Gastroesophageal sphincter (tissue), 4 donors: ENCODE measurements around the gene SOHLH1. TPM values are rescaled to one million over a fixed set of nuclear protein-coding genes. Genes with fewer than 3 reads are reported as not detected.
"Not testable (repeated sequence)": the region's sequence is repeated elsewhere in the genome, so short reads cannot be mapped to it uniquely, and the experiment has no call there.

Experiments
- ATAC-seq: fragments of 150-250 bp; one replicate; pipeline ENCODE4 v1.9.1; 2016; ENCODE audit warnings: mild to moderate bottlenecking, moderate library complexity
- H3K27ac ChIP-seq, 4 donors: fragments of 200-600 bp; sonication (generic) in 3 of 4; 1 replicate in 3 of 4; 2 replicates in 1 of 4; pipeline ENCODE4 v1.5.1; 2016 to 2019
- H3K27me3 ChIP-seq: fragments of 200-600 bp; sonication (generic); one replicate; pipeline ENCODE4 v1.5.1; 2019
- H3K36me3 ChIP-seq, 2 donors: fragments of 200-600 bp; sonication (generic); one replicate each; pipeline ENCODE4 v1.5.1; 2019; ENCODE audit warnings: control low read depth in 1 of 2
- H3K4me1 ChIP-seq, 3 donors: fragments of 200-600 bp; sonication (generic); 1 replicate in 2 of 3; 2 replicates in 1 of 3; pipeline ENCODE4 v1.5.1; 2016 to 2019; ENCODE audit warnings: control low read depth in 2 of 3
- H3K4me3 ChIP-seq, 2 donors: fragments of 200-600 bp; sonication (generic); one replicate each; pipeline ENCODE4 v1.5.1; 2019; ENCODE audit warnings: mild to moderate bottlenecking in 1 of 2, moderate library complexity in 1 of 2
- H3K9me3 ChIP-seq, 3 donors: fragments of 200-600 bp; sonication (generic); one replicate each; pipeline ENCODE4 v1.5.1; 2017 to 2019; ENCODE audit warnings: control low read depth in 2 of 3
- CTCF ChIP-seq, 4 experiments: fragments of 200-600 bp in 2 of 4; fragments of 450-650 bp in 2 of 4; sonication (generic) in 1 of 4; IDR thresholded peaks; one replicate each; pipeline ENCODE4 v1.5.1; 2017 to 2019; ENCODE audit warnings: antibody characterized with exemption in 4 of 4, mild to moderate bottlenecking in 2 of 4, moderate library complexity in 2 of 4
- EP300 ChIP-seq: sonication (generic); formaldehyde crosslinking; IDR thresholded peaks from one replicate; pipeline ENCODE4 v1.6.1; 2017; ENCODE audit warnings: antibody characterized with exemption, mild to moderate bottlenecking
- POLR2A ChIP-seq, 2 donors: fragments of 450-650 bp; IDR thresholded peaks; one replicate each; pipeline ENCODE4 v1.6.1; 2017; ENCODE audit warnings: antibody characterized with exemption in 2 of 2, mild to moderate bottlenecking in 2 of 2, moderate library complexity in 1 of 2
- POLR2AphosphoS5 ChIP-seq: sonication (generic); formaldehyde crosslinking; IDR thresholded peaks from one replicate; pipeline ENCODE4 v1.6.1; 2017; ENCODE audit warnings: antibody characterized with exemption
- WGBS, 2 donors: methylation state at CpG; one replicate each; pipeline ENCODE4 v1.1.5; 2018; ENCODE audit warnings: low coverage in 1 of 2; 5-methylcytosine and 5-hydroxymethylcytosine counted together
- total RNA-seq, 4 donors: library from RNA; depleted of rRNA; stranded (reverse); fragments of >200 nt; gene quantifications; one replicate each; pipeline ENCODE4 v1.1.0, GENCODE V29; 2016

The SOHLH1 gene
- total RNA-seq, 4 donors from 2014 or later = not detected

DNA sequence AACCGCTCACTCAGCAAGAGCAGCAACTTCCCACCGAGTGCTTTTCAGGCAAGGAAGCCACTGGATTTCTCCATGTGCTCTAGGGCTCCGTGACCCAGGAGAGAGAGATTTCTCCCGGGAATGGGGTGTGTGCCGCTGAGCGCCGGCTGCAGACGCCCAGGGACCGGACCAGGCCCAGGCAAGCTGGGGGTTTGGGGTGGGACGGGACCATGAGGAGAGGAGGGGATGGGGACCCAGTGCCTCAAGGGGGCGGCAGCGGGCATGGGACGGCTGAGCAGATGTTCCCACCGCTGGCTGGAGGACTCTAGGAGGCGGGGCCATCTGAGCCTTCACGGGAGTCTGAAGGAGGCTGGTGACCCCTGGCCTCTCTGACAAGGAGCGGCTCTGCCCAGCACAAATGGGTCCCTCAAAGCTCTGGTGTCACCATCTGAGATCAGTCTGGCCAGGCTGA is 27.7 kb downstream of the SOHLH1 start:
- no peaks in the 10 kb centered on the region for H3K9me3 ChIP-seq
- no peaks in the 10 kb centered on the region for H3K36me3 ChIP-seq
- H3K27me3 ChIP-seq = peaks cover 53% of the 10 kb centered on the region
- WGBS, 2 donors = no CpG with 5 or more reads among the region's 17 CpGs
- no peak overlapping the region for H3K27ac ChIP-seq
- TF ChIP-seq POLR2AphosphoS5 = no peak
- TF ChIP-seq EP300 = no peak
- TF ChIP-seq CTCF (IDR thresholded peaks at IDR 0.05) = no peak
- TF ChIP-seq POLR2A (IDR thresholded peaks at IDR 0.05) = no peak
- no peaks in the 10 kb centered on the region for H3K4me1 ChIP-seq
- ATAC-seq = no peak
- H3K4me3 ChIP-seq = no peak overlapping the region

DNA sequence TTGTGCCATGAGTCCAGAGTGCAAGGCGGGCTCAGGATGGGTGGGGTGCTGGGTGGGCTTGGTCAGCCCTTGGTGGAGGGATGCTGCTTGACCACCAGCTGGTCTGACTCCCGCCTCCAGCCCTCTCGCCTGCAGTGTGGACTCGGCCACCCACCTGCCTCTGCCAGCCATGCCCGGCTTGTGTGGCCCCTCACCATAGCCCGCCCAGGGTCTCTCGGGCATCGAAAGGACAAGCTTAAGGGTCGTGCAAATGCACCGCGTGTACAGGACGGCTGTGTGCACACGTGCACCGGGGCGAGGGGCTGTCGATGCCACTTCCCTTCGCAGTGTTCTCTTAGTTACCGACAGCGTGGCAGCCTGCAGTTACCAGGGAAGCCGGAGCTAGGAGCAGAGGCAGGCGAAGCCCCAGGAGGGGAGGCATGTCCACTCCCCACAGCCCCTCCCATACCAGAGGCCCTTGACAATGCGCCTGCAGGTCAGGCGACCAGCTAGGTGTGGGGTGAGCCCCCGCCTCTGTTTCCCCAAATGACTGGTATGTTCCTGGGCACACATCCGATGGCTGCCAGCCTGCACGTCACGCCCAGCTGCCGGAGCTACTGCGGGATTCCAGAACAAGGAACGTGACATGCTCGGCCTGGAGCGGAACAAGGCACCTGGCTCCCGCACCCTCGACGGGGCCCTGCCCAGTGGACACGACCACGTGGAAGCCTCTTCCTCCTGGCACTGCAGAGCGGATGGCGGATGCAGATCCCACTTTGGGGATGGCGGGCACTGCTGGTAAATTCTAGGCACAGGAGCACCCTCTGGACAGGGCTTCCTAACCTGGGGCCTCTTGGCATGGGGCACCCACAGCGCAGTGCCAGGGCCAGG is 28.3 kb downstream of the SOHLH1 start:
- ATAC-seq = no peak
- Histone ChIP-seq H3K9me3 (no peaks in the 10 kb centered on the region), H3K4me1 (no peaks in the 10 kb centered on the region), H3K36me3 (no peaks in the 10 kb centered on the region), H3K27ac (no peak overlapping the region), H3K27me3 (peaks cover 59% of the 10 kb centered on the region), H3K4me3 (no peak overlapping the region)
- WGBS, 2 donors = no CpG with 5 or more reads among the region's 41 CpGs
- TF ChIP-seq CTCF (IDR thresholded peaks at IDR 0.05) = no peak
- TF ChIP-seq POLR2AphosphoS5 = no peak
- TF ChIP-seq POLR2A (IDR thresholded peaks at IDR 0.05) = no peak

DNA sequence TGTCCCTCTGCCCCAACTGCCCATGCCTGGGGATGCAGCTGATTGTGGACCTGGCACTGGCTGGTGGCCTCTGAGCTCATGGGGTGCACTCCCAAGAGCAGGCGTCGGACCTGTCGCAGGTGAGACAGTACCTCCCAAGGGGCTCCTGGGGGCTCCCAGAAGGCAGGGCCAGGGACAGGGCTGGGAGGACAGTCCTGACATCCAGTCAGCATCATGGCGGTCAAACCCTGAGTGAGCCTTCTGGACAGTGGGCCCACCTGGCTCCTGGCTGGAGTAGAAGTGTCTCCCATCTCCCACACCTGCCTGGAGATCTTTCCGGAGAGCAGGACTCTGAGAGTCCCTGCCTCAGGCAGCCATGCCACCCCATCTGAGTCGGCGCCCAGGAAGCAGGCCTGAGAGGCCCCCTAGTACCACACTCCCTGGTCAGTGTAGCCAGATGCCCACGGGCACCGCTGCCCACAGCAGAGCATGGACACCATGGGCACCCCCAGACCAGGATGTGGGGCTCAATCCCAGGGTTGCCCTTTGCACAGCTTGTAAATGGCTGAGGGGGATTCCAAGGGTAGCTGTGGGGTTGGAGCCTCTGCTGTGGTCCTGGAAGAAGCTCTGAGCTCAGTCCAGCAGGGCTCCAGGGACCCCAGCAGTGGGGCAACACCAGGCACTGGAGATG is 29.5 kb downstream of the SOHLH1 start:
- WGBS, 2 donors = no CpG with 5 or more reads among the region's 9 CpGs

GRCh38 chr9:135669018-135669417 is 30.3 kb downstream of the SOHLH1 start:
- H3K4me1 ChIP-seq, H3K36me3 ChIP-seq, H3K9me3 ChIP-seq, H3K4me3 ChIP-seq, ATAC-seq, H3K27ac ChIP-seq: not testable (repeated sequence)
- WGBS, 2 donors = 80% methylated on average over 1 of the region's 5 CpGs; no CpG with 5 or more reads in 1 of the 2 donors
- peaks cover 79% of the 10 kb centered on the region for H3K27me3 ChIP-seq

More for the DNA sequence above, 29.5 kb downstream of the SOHLH1 start:
- no peaks in the 10 kb centered on the region for H3K9me3 ChIP-seq
- no peaks in the 10 kb centered on the region for H3K4me1 ChIP-seq
- peaks cover 71% of the 10 kb centered on the region for H3K27me3 ChIP-seq
- no peak overlapping the region for H3K27ac ChIP-seq
- no peak for ATAC-seq
- H3K36me3 ChIP-seq = no peaks in the 10 kb centered on the region
- H3K4me3 ChIP-seq = no peak overlapping the region
- no peak for TF ChIP-seq POLR2A (IDR thresholded peaks at IDR 0.05)

DNA sequence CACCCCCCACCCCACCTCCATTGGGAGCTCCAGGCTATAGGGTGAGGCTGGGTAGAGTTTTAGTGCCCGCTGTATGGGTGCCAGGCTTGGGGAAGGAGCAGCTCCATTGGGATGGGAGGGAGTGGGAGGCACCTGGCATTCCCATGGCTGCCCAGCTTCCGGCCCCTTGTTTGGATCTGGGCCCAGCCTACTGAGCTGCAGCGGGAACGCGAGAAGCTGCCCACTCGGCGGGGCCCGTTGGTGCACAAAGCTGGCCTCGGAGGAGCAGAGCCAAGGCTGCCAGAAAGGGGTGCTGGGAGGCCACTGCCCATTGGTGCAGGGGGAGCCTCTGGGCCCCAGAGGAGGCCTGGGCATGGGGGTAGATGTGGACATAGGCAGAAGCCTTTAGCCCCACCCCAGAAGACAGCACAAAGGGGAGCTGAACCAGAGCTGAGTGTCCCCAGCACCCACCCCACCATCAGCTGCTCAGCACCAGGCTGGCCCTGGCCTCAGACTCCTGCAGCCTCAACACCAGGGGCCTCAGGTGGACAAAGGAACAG is 31.7 kb downstream of the SOHLH1 start:
- H3K36me3 ChIP-seq = no peaks in the 10 kb centered on the region
- no peak overlapping the region for H3K4me3 ChIP-seq
- H3K27ac ChIP-seq = no peak overlapping the region
- peaks cover 87% of the 10 kb centered on the region for H3K27me3 ChIP-seq
- no peak for ATAC-seq
- WGBS, 2 donors = no CpG with 5 or more reads among the region's 9 CpGs
- H3K9me3 ChIP-seq = no peaks in the 10 kb centered on the region
- H3K4me1 ChIP-seq = no peaks in the 10 kb centered on the region
- no peak for TF ChIP-seq CTCF (IDR thresholded peaks at IDR 0.05)
- TF ChIP-seq POLR2AphosphoS5 = no peak
